Stomach (tissue), 9 donors: ENCODE results near the gene C1QTNF6. TPM values are rescaled to one million over a fixed set of nuclear protein-coding genes. Genes with fewer than 3 reads are reported as not detected.

Source experiments
- DNase-seq, 2 donors: peaks; one replicate each; pipeline versions ENCODE4 v3.0.0 to v3.0.0-alpha.2; 2013 to 2019
- H3K27ac ChIP-seq, 5 donors: fragments of 200-600 bp in 4 of 5; sonication (generic) in 4 of 5; one replicate each; pipeline ENCODE4 v1.5.1; 2013 to 2019; ENCODE audit warnings: mild to moderate bottlenecking in 1 of 5, moderate library complexity in 1 of 5
- H3K27me3 ChIP-seq, 3 donors: fragments of 200-600 bp; sonication (generic); one replicate each; pipeline ENCODE4 v1.5.1; 2017 to 2019; ENCODE audit warnings: mixed run types in 1 of 3
- H3K36me3 ChIP-seq, 4 donors: fragments of 200-600 bp; sonication (generic); 1 replicate in 3 of 4; 2 replicates in 1 of 4; pipeline ENCODE4 v1.5.1; 2016 to 2019
- H3K4me1 ChIP-seq, 4 donors: fragments of 200-600 bp; sonication (generic); one replicate each; pipeline ENCODE4 v1.5.1; 2016 to 2019
- H3K4me3 ChIP-seq, 4 donors: fragments of 200-600 bp; sonication (generic) in 3 of 4; one replicate each; pipeline ENCODE4 v1.5.1; 2016 to 2019; ENCODE audit warnings: mild to moderate bottlenecking in 1 of 4
- H3K9me3 ChIP-seq, 4 donors: fragments of 200-600 bp; sonication (generic); one replicate each; pipeline ENCODE4 v1.5.1; 2016 to 2019
- EP300 ChIP-seq: sonication (generic); formaldehyde crosslinking; IDR thresholded peaks from one replicate; pipeline ENCODE4 v1.6.1; 2017; ENCODE audit warnings: antibody characterized with exemption
- POLR2A ChIP-seq, 4 donors: fragments of 450-650 bp; IDR thresholded peaks; one replicate each; pipeline ENCODE4 v1.6.1; 2016; ENCODE audit warnings: antibody characterized with exemption in 4 of 4, control low read depth in 2 of 4, mild to moderate bottlenecking in 1 of 4, moderate library complexity in 1 of 4
- POLR2AphosphoS5 ChIP-seq, 3 donors: sonication (generic); formaldehyde crosslinking; IDR thresholded peaks; one replicate each; pipeline ENCODE4 v1.6.1; 2016; ENCODE audit warnings: antibody characterized with exemption in 3 of 3
- WGBS, 5 donors: extraction: QIAGEN DNeasy Blood & Tissue Kit in 3 of 5; methylation state at CpG; one replicate each; pipeline versions ENCODE4 v1.1.5 to v1.1.7; 2013 to 2018; 5-methylcytosine and 5-hydroxymethylcytosine counted together
- intact Hi-C: fragments of 100-400 bp; cut with DNase I; formaldehyde crosslinking; loops from one replicate; pipeline ENCODE4 v1.15.1; 2023; ENCODE audit warnings: low total_unique reads
- polyA plus RNA-seq, 3 donors: library from polyadenylated mRNA; stranded (reverse); fragments of 200-250 nt; gene quantifications; one replicate each; pipeline ENCODE4 v1.2.3, GENCODE V29; 2013
- total RNA-seq, 5 donors: library from RNA; depleted of rRNA; stranded (reverse); fragments of >200 nt; gene quantifications; one replicate each; pipeline versions ENCODE4 v1.1.0 to v1.2.3, GENCODE V29; 2014 to 2016
- TF ChIP-seq, protein P1 (sequence below), 7 experiments: fragments of 450-650 bp in 4 of 7; fragments of 200-600 bp in 3 of 7; sonication (generic) in 3 of 7; IDR thresholded peaks; one replicate each; pipeline ENCODE4 v1.5.1; 2016 to 2019; ENCODE audit warnings: antibody characterized with exemption in 7 of 7, control low read depth in 2 of 7, mild to moderate bottlenecking in 1 of 7
- donor health status: healthy with polysubstance abuse.
- donor health status: Bipolar disorder and iron deficiency.
- donor health status: healthy.

C1QTNF6 gene
- total and polyA plus RNA-seq, 8 donors: 0.45 to 10.4 (median 4.0) TPM; not detected in 1

DNA sequence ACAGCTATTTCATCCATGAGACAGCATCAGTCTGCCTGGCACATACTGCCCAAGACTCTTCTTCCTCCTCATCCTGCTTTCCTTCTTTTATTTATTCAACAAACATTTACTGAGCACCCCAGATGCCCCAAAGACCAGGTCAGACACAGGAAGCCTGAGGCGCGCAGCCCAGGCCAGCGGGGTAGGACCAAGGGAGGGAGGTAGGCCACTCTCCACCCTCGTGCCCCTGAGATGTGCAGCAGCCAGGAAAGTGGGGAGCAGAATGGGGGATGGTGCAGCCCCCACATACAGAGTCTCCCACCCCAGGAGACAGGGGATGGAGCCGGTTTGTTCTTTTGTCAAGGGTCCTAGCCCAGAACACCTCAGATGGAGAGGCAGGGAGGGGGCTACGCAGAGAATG lies 34.1 kb downstream of the C1QTNF6 start:
- Histone ChIP-seq H3K36me3 (no peaks in the 10 kb centered on the region), H3K9me3 (peaks cover 0 to 8% (median 0%) of the 10 kb centered on the region in 4 donors), H3K4me3 (no peak overlapping the region), H3K4me1 (no peaks in the 10 kb centered on the region), H3K27ac (no peak overlapping the region), H3K27me3 (peaks cover 0 to 22% (median 0%) of the 10 kb centered on the region in 3 donors)
- intact Hi-C loops: no loop called here
- WGBS, 5 donors: 85 to 93% (median 89%) methylated on average over 6 of the region's 6 CpGs
- TF ChIP-seq POLR2A (IDR thresholded peaks at IDR 0.05) (no peak), EP300 (no peak), POLR2AphosphoS5 (IDR thresholded peaks at IDR 0.05) (no peak)
- TF ChIP-seq, protein P1, sequence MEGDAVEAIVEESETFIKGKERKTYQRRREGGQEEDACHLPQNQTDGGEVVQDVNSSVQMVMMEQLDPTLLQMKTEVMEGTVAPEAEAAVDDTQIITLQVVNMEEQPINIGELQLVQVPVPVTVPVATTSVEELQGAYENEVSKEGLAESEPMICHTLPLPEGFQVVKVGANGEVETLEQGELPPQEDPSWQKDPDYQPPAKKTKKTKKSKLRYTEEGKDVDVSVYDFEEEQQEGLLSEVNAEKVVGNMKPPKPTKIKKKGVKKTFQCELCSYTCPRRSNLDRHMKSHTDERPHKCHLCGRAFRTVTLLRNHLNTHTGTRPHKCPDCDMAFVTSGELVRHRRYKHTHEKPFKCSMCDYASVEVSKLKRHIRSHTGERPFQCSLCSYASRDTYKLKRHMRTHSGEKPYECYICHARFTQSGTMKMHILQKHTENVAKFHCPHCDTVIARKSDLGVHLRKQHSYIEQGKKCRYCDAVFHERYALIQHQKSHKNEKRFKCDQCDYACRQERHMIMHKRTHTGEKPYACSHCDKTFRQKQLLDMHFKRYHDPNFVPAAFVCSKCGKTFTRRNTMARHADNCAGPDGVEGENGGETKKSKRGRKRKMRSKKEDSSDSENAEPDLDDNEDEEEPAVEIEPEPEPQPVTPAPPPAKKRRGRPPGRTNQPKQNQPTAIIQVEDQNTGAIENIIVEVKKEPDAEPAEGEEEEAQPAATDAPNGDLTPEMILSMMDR (IDR thresholded peaks at IDR 0.05): no peak
- no peak for DNase-seq

DNA sequence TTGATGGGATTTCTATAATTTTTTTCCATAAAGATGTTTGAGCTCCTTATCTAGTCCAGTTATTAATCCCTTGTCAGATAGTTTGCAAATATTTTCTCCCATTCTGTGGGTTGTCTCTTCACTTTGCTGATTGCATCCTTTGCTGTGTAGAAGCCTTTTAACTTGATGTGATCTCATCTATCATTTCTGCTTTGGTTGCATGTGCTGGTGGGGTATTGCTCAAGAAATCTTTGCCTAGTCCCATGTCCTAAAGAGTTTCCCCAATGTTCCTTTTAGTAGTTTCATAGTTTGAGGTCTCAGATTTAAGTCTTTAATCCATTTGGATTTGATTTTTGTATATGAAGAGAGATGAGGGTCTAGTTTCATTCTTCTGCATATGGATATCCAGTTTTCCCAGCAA lies 36.6 kb downstream of the C1QTNF6 start:
- TF ChIP-seq POLR2A (IDR thresholded peaks at IDR 0.05): no peak
- TF ChIP-seq POLR2AphosphoS5 (IDR thresholded peaks at IDR 0.05): no peak
- TF ChIP-seq, protein P1 (IDR thresholded peaks at IDR 0.05): no peak
- TF ChIP-seq EP300: no peak
- no peaks in the 10 kb centered on the region for H3K4me1 ChIP-seq
- intact Hi-C loops: no loop called here
- H3K27me3 ChIP-seq: peaks cover 0 to 30% (median 4%) of the 10 kb centered on the region in 3 donors
- no peaks in the 10 kb centered on the region for H3K36me3 ChIP-seq
- H3K4me3 ChIP-seq: no peak overlapping the region
- DNase-seq: no peak
- peaks cover 0 to 8% (median 0%) of the 10 kb centered on the region in 4 donors for H3K9me3 ChIP-seq
- H3K27ac ChIP-seq: no peak overlapping the region

DNA sequence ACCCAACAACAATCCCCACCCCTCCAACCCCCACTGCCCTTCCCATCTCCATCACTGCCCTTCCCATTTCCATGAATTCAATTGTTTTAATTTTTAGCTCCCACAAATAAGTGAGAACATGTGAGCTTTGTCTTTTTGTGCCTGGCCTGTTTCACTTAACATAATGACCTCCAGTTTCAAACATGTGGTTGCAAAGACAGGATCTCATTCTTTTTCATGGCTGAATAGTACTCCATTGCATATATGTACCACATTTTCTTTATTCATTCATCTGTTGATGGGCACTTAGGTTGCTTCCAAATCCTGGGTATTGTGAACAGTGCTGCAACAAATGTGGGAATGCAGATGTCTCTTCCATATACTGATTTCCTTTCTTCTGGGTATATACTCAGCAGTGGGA lies 37.3 kb downstream of the C1QTNF6 start:
- no peak for DNase-seq
- Histone ChIP-seq H3K4me3 (no peak overlapping the region), H3K36me3 (no peaks in the 10 kb centered on the region), H3K27ac (no peak overlapping the region), H3K4me1 (peaks cover 0 to 1% (median 0%) of the 10 kb centered on the region in 4 donors), H3K9me3 (peaks cover 0 to 8% (median 0%) of the 10 kb centered on the region in 4 donors), H3K27me3 (peaks cover 0 to 34% (median 4%) of the 10 kb centered on the region in 3 donors)
- TF ChIP-seq POLR2A (IDR thresholded peaks at IDR 0.05) (no peak), POLR2AphosphoS5 (IDR thresholded peaks at IDR 0.05) (no peak), EP300 (no peak)
- TF ChIP-seq, protein P1 (IDR thresholded peaks at IDR 0.05): no peak
- intact Hi-C loops: no loop called here

DNA sequence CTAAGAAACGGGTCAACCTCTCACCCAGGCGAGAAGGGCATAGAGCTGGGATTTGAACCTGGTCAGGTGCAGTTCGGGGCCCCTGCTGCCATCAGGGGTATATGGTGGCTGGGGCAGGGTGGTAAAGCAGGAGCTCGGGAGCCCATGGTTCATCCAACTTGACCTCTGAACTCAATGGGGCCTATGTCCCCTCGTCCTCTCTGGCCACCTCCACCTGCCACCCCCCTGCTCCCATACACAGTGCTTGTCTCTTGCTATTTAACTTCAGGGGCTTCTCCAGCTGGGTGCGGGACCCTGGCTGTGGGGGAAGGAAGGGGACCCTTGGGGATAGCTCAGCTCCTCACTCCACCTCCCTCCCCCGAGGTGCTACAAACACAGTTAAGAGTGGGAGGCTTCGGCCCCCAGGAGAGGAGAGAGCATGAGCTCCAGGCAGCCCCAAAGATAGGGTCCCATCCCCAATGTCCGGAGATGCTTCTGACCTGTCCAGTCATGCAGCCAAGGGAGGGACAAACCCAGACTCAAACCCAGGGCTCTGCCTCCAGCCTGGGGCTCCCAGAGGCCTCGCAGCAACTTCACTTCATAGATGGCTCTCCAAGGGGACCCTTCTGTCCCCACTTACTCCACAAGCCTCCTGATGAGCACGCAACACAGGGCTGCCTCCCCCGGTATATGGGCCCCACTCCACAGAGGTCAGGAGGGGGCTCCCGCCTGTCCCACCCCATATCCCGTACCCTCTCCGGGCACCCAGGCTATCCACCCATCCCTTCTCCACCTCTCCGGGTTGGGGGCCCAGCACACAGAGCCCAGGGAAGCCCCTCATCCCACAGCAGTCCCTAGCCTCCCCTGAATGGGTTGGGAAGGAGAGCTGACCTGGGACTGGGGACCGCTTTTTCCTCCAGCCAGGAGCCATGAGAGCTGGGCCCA lies 39.0 kb downstream of the C1QTNF6 start:
- intact Hi-C loops: no loop called here
- Histone ChIP-seq H3K27ac (peak overlapping the region; percentile 22 to 53 (median 25)), H3K27me3 (peaks cover 0 to 46% (median 4%) of the 10 kb centered on the region in 3 donors), H3K4me3 (peak overlapping the region; percentile 14 to 37 (median 26)), H3K4me1 (peaks cover 0 to 10% (median 4%) of the 10 kb centered on the region in 4 donors), H3K9me3 (peaks cover 0 to 8% (median 0%) of the 10 kb centered on the region in 4 donors), H3K36me3 (no peaks in the 10 kb centered on the region)
- WGBS, 5 donors: 77 to 83% (median 81%) methylated on average over 15 to 17 of the region's 17 CpGs
- DNase-seq: no peak
- TF ChIP-seq EP300: no peak
- TF ChIP-seq POLR2A (IDR thresholded peaks at IDR 0.05): no peak
- no peak for TF ChIP-seq POLR2AphosphoS5 (IDR thresholded peaks at IDR 0.05)
- TF ChIP-seq, protein P1 (IDR thresholded peaks at IDR 0.05): no peak
